Measurements from ENCODE around the gene PHF23. TPM values are rescaled to one million over a fixed set of nuclear protein-coding genes. Genes with fewer than 3 reads are reported as not detected.
A peak's percentile ranks its signal among the peaks of the same experiment; 100 is the strongest.

PHF23 gene
- total RNA-seq, 1 donor = 40.3 TPM

DNA sequence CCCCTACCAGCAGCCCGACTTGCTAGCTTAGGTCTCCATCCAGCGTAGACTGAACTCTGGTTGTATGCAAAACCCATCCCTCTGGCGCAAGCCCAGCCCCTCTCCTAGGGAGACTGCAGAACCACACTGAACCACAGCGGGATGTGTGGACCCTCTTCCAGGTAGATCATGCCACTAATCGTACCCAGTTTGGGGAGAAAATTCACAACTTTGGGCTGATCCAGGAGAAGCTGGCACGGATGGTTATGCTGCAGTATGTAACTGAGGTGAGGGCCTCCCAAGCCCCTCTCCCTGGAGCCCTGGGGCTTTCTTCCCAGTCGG, 16.3 kb downstream of the PHF23 start:
- H3K4me3 ChIP-seq (ENCODE audit: low read depth, low read length) = no peak overlapping the region
- no peak for TF ChIP-seq CTCF (IDR thresholded peaks at IDR 0.05; ENCODE audit: insufficient read depth, low read length)
- DNase-seq (ENCODE audit: low read depth) = no peak

- DNase-seq (ENCODE audit: low read depth) = no peak
- no peak for TF ChIP-seq CTCF (IDR thresholded peaks at IDR 0.05; ENCODE audit: insufficient read depth, low read length)
- H3K4me3 ChIP-seq (ENCODE audit: low read depth, low read length) = no peak overlapping the region
Observed at GRCh38 chr17:7222093-7222971, 16.9 kb downstream of the PHF23 start.

GRCh38 chr17:7221278-7222092, 17.8 kb downstream of the PHF23 start:
- DNase-seq (ENCODE audit: low read depth) = no peak
- TF ChIP-seq CTCF (IDR thresholded peaks at IDR 0.05; ENCODE audit: insufficient read depth, low read length) = no peak

DNA sequence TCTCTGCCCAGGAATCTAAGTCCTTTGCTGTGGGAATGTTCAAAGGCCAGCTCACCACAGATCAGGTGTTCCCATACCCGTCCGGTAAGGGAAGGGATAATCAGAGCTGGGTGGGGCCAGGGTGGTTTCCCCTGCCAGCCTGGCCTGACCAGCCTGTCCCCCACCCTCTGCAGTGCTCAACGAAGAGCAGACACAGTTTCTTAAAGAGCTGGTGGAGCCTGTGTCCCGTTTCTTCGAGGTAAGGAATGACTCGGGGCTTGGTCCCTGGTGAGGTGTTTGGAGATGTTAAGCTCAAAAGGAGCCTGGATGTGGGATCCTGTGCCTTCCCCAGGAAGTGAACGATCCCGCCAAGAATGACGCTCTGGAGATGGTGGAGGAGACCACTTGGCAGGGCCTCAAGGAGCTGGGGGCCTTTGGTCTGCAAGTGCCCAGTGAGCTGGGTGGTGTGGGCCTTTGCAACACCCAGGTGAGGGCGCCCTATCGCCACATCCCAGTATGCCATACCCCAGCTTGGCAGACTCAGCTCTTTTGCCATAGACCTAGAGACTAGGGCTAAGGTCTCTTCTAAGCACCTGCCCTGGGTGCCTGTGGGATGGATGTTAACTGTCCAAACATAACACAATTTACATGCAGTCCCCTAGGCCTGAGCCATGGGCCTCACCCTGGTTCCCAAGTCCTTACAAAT, 18.5 kb downstream of the PHF23 start:
- peak; percentile 64 for DNase-seq (ENCODE audit: low read depth)

More at GRCh38 chr17:7221278-7222092, 17.8 kb downstream of the PHF23 start:
- peak overlapping the region; percentile 81 for H3K4me3 ChIP-seq (ENCODE audit: low read depth, low read length)

DNA sequence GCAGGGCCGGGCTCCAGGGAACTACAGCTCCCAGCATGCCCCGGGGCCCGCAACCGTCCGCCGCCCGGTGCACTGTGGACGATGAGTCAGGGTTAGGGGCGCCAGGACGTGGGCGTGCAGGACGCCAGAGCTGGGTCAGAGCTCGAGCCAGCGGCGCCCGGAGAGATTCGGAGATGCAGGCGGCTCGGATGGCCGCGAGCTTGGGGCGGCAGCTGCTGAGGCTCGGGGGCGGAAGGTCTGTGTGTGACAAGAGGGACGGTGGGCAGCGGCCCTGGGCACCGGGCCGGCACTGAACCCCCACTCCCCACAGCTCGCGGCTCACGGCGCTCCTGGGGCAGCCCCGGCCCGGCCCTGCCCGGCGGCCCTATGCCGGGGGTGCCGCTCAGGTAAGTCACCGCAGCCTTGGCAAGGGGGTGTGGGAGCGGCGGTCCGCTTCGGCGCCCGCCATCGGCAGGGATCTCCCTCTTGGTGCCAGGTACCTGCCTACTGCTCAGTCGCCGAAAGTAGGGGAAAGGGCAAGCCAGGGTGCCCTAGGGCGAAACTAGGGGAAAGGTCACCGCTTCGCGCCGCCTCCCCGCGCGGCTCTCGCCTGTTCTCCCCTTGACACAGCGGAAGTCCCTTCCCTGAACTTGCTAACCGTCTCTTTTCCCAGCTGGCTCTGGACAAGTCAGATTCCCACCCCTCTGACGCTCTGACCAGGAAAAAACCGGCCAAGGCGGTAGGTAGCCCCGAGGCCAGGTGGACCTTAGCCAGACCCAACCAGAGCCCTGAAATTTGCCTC, 19.3 kb downstream of the PHF23 start, which contains the start of the genes ACADVL and DLG4:
TSS of gene ACADVL (plus strand) at position 127 of the 781 bp plus-strand sequence. CDS start at position 174, 47 bp downstream.
TSS of gene DLG4 (minus strand) at position 25 of the 781 bp plus-strand sequence.
- DNase-seq (ENCODE audit: low read depth) = peak; percentile 86
- peak within 1 kb of the TSS; percentile 81 for H3K4me3 ChIP-seq (ENCODE audit: low read depth, low read length)
- no peak for TF ChIP-seq CTCF (IDR thresholded peaks at IDR 0.05; ENCODE audit: insufficient read depth, low read length)

More for the DNA sequence above, 18.5 kb downstream of the PHF23 start:
- TF ChIP-seq CTCF (IDR thresholded peaks at IDR 0.05; ENCODE audit: insufficient read depth, low read length) = peak; percentile 54
- peak overlapping the region; percentile 81 for H3K4me3 ChIP-seq (ENCODE audit: low read depth, low read length)
